Measurements from ENCODE around the gene HSPA12A. TPM values are rescaled to one million over a fixed set of nuclear protein-coding genes. Genes with fewer than 3 reads are reported as not detected.

HSPA12A gene, protein sequence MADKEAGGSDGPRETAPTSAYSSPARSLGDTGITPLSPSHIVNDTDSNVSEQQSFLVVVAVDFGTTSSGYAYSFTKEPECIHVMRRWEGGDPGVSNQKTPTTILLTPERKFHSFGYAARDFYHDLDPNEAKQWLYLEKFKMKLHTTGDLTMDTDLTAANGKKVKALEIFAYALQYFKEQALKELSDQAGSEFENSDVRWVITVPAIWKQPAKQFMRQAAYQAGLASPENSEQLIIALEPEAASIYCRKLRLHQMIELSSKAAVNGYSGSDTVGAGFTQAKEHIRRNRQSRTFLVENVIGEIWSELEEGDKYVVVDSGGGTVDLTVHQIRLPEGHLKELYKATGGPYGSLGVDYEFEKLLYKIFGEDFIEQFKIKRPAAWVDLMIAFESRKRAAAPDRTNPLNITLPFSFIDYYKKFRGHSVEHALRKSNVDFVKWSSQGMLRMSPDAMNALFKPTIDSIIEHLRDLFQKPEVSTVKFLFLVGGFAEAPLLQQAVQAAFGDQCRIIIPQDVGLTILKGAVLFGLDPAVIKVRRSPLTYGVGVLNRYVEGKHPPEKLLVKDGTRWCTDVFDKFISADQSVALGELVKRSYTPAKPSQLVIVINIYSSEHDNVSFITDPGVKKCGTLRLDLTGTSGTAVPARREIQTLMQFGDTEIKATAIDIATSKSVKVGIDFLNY
- total RNA-seq, result 1 to 10 TPM; 6.4 to 9.9 (median 9.5) TPM

DNA sequence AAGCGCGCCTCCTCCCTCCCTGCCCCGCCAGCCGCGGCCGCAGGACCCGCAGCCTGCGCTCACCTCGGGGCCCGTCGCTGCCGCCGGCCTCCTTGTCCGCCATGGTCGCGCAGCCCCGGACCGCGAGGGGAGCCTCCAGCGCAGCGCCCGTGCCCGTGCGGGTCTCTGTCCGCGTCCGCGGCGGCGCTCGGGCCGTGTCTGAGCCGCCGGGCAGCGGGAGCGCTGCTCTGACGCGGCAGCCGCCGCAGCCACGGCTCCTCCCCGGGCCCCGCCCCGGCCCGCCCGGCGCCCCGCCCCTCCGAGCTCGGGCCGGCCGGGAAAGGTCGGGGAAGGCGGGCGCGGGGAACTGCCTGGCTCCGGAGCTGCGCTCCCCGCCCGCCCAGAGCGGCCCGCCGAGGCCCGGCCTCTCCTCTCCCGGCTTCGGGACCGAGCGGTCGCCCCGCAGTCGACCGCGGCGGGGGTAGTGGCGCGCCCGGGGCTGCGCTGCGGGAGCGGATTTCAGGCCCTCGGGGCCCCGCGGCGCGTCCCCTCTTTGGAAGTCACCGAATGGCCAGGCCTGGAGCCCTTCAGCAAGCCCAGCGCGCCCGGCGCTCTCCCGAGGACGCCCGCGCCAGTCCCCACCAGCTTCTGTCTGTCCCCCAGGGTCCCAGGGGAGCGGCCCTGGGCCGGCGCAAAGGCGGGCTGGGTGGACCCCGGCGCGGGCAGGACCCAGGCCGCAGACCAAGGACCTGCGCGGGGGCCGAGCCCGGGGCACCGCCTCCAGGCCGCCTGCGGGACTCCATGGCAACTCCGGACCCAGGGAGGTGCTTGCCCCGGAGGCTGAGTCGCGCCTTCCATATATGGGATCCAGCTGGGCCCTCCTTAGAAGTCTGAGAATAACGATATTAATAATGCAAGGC is at the start of gene HSPA12A:
Gene HSPA12A (minus strand): TSS at position 200 of the 899 bp plus-strand sequence. CDS start 97 bp downstream, at position 103.
- whole genome bisulfite sequencing, 2 donors, result 0 to 1% methylated on average over 13 to 22 of the region's 114 CpGs
- peak; percentile 46 to 93 for DNase-seq (ENCODE audit: low spot score in 2 of 2)

GRCh38 chr10:116791241-116791640 is 48.9 kb upstream of the HSPA12A start:
- TF ChIP-seq, protein P1, sequence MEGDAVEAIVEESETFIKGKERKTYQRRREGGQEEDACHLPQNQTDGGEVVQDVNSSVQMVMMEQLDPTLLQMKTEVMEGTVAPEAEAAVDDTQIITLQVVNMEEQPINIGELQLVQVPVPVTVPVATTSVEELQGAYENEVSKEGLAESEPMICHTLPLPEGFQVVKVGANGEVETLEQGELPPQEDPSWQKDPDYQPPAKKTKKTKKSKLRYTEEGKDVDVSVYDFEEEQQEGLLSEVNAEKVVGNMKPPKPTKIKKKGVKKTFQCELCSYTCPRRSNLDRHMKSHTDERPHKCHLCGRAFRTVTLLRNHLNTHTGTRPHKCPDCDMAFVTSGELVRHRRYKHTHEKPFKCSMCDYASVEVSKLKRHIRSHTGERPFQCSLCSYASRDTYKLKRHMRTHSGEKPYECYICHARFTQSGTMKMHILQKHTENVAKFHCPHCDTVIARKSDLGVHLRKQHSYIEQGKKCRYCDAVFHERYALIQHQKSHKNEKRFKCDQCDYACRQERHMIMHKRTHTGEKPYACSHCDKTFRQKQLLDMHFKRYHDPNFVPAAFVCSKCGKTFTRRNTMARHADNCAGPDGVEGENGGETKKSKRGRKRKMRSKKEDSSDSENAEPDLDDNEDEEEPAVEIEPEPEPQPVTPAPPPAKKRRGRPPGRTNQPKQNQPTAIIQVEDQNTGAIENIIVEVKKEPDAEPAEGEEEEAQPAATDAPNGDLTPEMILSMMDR (IDR thresholded peaks at IDR 0.05), result no peak
- TF ChIP-seq POLR2A (IDR thresholded peaks at IDR 0.05), result no peak
- intact Hi-C loops (cut with DNase I; ENCODE audit: low total_unique reads), result no loop called here
- WGBS, 2 donors, result 97 to 99% methylated on average over 2 of the region's 2 CpGs
- no peak overlapping the region for H3K4me3 ChIP-seq (ENCODE audit: low read depth, poor library complexity, severe bottlenecking)
- no peak for DNase-seq (ENCODE audit: low spot score in 2 of 2)

More for the DNA sequence above, at the start of gene HSPA12A:
- no peak for TF ChIP-seq POLR2A (IDR thresholded peaks at IDR 0.05)
- intact Hi-C loops (cut with DNase I; ENCODE audit: low total_unique reads), result no loop called here
- peak within 1 kb of the TSS; percentile 81 for H3K4me3 ChIP-seq (ENCODE audit: low read depth, poor library complexity, severe bottlenecking)

GRCh38 chr10:116787893-116788665 is 45.7 kb upstream of the HSPA12A start:
- intact Hi-C loops (cut with DNase I; ENCODE audit: low total_unique reads), result loop anchor here (2.0 kb wide), 1 partner anchor 105 kb away; no protein-coding TSS in a partner anchor

GRCh38 chr10:116787053-116787659 is 44.8 kb upstream of the HSPA12A start:
- no peak for DNase-seq (ENCODE audit: low spot score in 2 of 2)
- TF ChIP-seq POLR2A (IDR thresholded peaks at IDR 0.05), result no peak
- TF ChIP-seq, protein P1 (IDR thresholded peaks at IDR 0.05), result no peak
- intact Hi-C loops (cut with DNase I; ENCODE audit: low total_unique reads), result no loop called here
- 57 to 66% methylated on average over 8 of the region's 8 CpGs for WGBS, 2 donors
- no peak overlapping the region for H3K4me3 ChIP-seq (ENCODE audit: low read depth, poor library complexity, severe bottlenecking)

More at GRCh38 chr10:116787893-116788665, 45.7 kb upstream of the HSPA12A start:
- peak; percentile 71 to 96 for DNase-seq (ENCODE audit: low spot score in 2 of 2)
- TF ChIP-seq, protein P1 (IDR thresholded peaks at IDR 0.05), result peak in 2 of 3 donors; percentile 33 to 81
- no peak for TF ChIP-seq POLR2A (IDR thresholded peaks at IDR 0.05)
- no peak overlapping the region for H3K4me3 ChIP-seq (ENCODE audit: low read depth, poor library complexity, severe bottlenecking)
- WGBS, 2 donors, result 2 to 3% methylated on average over 29 of the region's 29 CpGs

DNA sequence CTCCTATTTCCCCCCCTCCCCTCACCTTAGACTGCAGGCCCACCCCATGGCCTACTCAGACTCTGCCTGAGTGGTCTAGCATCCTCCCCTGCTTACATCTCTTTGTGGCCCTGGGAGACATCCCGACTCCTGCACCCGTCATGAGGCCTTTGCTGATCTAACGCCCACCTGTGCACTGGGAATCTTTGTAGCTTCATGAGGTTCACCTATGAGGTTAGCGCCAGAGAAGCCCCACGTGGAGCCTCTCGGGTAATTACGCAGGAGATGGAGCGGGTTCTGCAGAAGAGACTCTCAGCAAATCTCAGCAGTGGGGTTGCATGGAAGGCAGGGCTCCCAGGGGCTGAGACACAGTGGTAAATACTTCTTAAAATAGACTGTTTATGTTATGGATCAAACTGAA is 43.5 kb upstream of the HSPA12A start:
- 91 to 96% methylated on average over 8 of the region's 8 CpGs for WGBS, 2 donors
- no peak overlapping the region for H3K4me3 ChIP-seq (ENCODE audit: low read depth, poor library complexity, severe bottlenecking)
- no peak for DNase-seq (ENCODE audit: low spot score in 2 of 2)
- intact Hi-C loops (cut with DNase I; ENCODE audit: low total_unique reads), result no loop called here
- TF ChIP-seq POLR2A (IDR thresholded peaks at IDR 0.05), result no peak
- TF ChIP-seq, protein P1 (IDR thresholded peaks at IDR 0.05), result no peak
